Measurements from ENCODE around the gene EFNA2. TPM values are rescaled to one million over a fixed set of nuclear protein-coding genes. Genes with fewer than 3 reads are reported as not detected.

EFNA2 gene
- polyA plus RNA-seq, 1 donor from 2014 or later: 10.3 TPM

GRCh38 chr19:1316466-1316865, 30.8 kb downstream of the EFNA2 start:
- Histone ChIP-seq H4K20me1 (ENCODE audit: insufficient read depth) (no peaks in the 10 kb centered on the region), H3K9me3 (ENCODE audit: low read length) (no peaks in the 10 kb centered on the region), H2AFZ (ENCODE audit: low read depth, low read length) (no peak overlapping the region), H3K36me3 (ENCODE audit: insufficient read depth, low read length) (no peaks in the 10 kb centered on the region), H3K27ac (ENCODE audit: low read length) (no peak overlapping the region), H3K4me3 (ENCODE audit: low read length) (no peak overlapping the region), H3K9me2 (ENCODE audit: insufficient read depth, low read length) (no peaks in the 10 kb centered on the region), H3K4me2 (ENCODE audit: low read length) (no peak overlapping the region), H3K27me3 (ENCODE audit: insufficient read depth, low read depth, low read length) (no peaks in the 10 kb centered on the region), H3F3A (ENCODE audit: insufficient read depth, low read length, poor library complexity, severe bottlenecking) (no peaks in the 10 kb centered on the region), H3K79me2 (replicated peaks; ENCODE audit: insufficient read depth, low read length) (no peaks in the 10 kb centered on the region), H3K9ac (ENCODE audit: low read length) (no peak overlapping the region)
- TF ChIP-seq EZH2 (IDR thresholded peaks at IDR 0.05; ENCODE audit: borderline replicate concordance, insufficient read depth, low read length, poor library complexity, severe bottlenecking) (no peak), EP300 (conservative IDR thresholded peaks at IDR 0.05; ENCODE audit: poor library complexity, severe bottlenecking) (no peak), CTCF (IDR thresholded peaks at IDR 0.05; ENCODE audit: poor library complexity, severe bottlenecking) (no peak), RAD21 (conservative IDR thresholded peaks at IDR 0.05) (no peak)

GRCh38 chr19:1317274-1318003, 31.8 kb downstream of the EFNA2 start:
- Histone ChIP-seq H3K4me2 (ENCODE audit: low read length) (no peak overlapping the region), H3K27me3 (ENCODE audit: insufficient read depth, low read depth, low read length) (no peaks in the 10 kb centered on the region), H3K36me3 (ENCODE audit: insufficient read depth, low read length) (no peaks in the 10 kb centered on the region), H3K4me3 (ENCODE audit: low read length) (no peak overlapping the region), H2AFZ (ENCODE audit: low read depth, low read length) (no peak overlapping the region), H3K9me2 (ENCODE audit: insufficient read depth, low read length) (no peaks in the 10 kb centered on the region), H3K9ac (ENCODE audit: low read length) (no peak overlapping the region), H3K27ac (ENCODE audit: low read length) (no peak overlapping the region), H3K79me2 (replicated peaks; ENCODE audit: insufficient read depth, low read length) (no peaks in the 10 kb centered on the region), H4K20me1 (ENCODE audit: insufficient read depth) (no peaks in the 10 kb centered on the region), H3K9me3 (ENCODE audit: low read length) (no peaks in the 10 kb centered on the region), H3F3A (ENCODE audit: insufficient read depth, low read length, poor library complexity, severe bottlenecking) (no peaks in the 10 kb centered on the region)
- TF ChIP-seq RAD21 (conservative IDR thresholded peaks at IDR 0.05) (no peak), REST (IDR thresholded peaks at IDR 0.05; ENCODE audit: borderline replicate concordance) (no peak), TAF1 (IDR thresholded peaks at IDR 0.05; ENCODE audit: low read depth) (no peak), EZH2 (IDR thresholded peaks at IDR 0.05; ENCODE audit: borderline replicate concordance, insufficient read depth, low read length, poor library complexity, severe bottlenecking) (no peak), POLR2AphosphoS5 (IDR thresholded peaks at IDR 0.05) (no peak), EP300 (conservative IDR thresholded peaks at IDR 0.05; ENCODE audit: poor library complexity, severe bottlenecking) (no peak), MXI1 (conservative IDR thresholded peaks at IDR 0.05; ENCODE audit: poor library complexity, severe bottlenecking) (no peak), SMC3 (conservative IDR thresholded peaks at IDR 0.05; ENCODE audit: poor library complexity) (no peak), CTCF (IDR thresholded peaks at IDR 0.05; ENCODE audit: poor library complexity, severe bottlenecking) (no peak)
